Measurements from ENCODE around the gene DOCK11.
A peak's percentile ranks its signal among the peaks of the same experiment; 100 is the strongest.
"Not testable (repeated sequence)": the region's sequence is repeated elsewhere in the genome, so short reads cannot be mapped to it uniquely, and the experiment has no call there.

Gene DOCK11

GRCh38 chrX:118714521-118714920 is 218.9 kb downstream of the DOCK11 start:
- no peak for DNase-seq

DNA sequence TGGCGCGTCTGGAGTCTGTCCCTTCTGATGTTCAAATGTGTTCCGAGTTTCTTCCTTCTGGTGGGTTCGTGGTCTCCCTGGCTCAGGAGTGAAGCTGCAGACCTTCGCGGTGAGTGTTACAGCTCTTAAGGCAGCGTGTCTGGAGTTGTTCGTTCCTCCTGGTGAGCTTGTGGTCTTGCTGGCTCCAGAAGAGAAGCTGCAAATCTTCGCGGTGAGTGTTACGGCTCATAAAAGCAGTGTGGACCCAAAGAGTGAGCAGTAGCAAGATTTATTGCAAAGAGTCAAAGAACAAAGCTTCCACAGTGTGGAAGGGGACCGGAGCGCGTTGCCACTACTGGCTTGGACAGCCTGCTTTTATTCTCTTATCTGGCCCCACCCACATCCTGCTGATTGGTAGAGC is 220.3 kb downstream of the DOCK11 start:
- not testable (repeated sequence) for DNase-seq

GRCh38 chrX:118716833-118717232 is 221.2 kb downstream of the DOCK11 start:
- DNase-seq = not testable (repeated sequence)

DNA sequence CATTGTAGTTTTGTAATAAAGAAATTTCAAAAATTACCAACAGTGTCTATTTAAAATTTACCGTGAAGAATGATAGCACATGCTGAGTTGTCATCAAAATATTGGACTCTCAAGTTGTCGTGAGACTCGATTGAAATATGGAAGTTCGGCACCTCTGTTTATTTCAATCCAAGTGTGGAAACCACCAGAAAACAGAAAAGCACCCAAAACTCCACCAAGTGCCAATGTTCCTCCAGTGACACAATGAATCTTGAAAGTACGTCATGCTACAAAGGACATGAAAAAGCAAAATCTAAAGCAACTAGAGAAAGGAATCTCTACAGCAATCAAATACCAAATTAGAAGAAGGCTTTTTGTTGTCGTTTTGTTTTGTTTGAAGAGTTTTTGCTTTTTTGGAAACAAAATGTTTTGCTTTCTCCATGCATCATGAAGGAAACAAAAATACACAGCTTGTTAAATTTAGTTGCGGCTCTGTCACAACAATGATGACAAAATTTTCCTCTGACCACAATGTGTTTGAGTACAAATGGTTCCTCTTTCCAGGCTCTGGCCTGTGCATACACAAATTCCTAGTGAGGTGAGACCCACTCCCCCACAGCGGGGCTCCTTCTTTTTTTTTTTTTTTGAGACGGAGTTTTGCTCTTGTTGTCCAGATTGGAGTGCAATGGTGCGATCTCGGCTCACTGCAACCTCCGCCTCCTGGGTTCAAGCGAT is 222.2 kb downstream of the DOCK11 start:
- DNase-seq = no peak

DNA sequence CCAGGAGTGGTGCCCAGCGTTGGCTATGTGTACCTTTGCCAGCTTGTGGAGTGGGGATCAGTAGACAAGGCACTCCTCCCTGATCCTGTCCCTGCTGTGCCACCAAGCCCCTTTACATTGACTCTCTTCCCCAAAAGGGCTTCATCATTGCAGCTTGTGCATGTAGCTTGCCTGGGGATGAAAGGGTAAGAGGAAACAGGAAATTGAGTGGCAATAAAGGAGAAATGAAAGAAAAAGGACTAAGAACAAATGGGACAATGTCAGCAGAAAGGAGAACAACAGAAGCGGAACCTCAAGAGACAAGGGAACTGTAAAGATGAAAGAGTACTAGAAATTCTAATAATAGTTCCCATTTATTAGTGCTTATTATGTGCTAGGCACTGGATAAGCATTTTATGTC is 223.1 kb downstream of the DOCK11 start:
- DNase-seq = no peak

DNA sequence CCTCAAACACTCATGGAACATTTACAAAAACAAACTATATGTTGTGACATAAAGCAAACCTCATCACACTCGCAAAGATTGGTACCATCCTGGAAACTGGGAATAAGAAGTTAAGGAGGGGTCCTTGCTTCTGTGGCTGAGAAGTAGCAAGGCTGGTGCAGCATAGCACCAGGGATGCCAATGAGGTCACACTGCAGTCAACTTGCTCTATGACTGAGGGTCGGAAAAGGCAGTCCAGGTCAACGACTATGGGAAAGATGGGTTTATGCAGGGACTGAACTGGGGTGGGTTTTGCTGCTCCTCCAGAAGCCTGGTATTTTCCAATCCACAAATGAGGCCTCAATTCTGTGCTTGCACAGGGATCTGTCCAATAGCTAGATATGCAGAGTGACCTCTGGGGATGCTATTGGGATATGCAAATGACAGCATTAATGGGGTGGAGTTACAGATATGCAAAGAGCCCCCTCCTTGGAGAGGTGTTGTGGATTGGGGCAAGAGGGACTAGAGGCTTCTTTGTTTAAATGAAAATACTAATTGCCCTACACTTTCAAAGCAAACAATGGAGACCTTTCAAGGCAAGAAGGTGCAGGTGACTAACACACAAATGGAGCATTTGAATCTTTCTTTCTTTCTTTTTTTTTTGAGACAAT is 224.6 kb downstream of the DOCK11 start:
- DNase-seq = no peak

DNA sequence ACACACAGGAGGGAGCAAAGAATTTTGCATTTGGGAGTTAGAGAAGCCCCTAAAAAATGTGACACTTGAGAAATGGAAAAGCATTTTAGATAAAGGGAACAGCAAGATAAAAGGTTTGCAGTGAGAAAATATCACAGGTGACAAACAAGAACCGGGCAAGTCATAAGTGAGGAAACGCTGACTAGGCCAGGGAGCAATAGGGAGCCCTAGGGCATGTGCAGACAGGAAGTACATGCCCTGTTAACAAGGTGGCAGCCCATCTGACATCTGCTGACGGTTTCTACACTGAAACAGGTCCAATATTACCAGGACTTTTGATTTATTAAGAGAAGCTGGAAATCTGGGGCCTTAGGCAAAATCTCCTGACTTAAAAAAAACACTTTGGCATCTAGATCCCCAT is 227.8 kb downstream of the DOCK11 start:
- DNase-seq = no peak

DNA sequence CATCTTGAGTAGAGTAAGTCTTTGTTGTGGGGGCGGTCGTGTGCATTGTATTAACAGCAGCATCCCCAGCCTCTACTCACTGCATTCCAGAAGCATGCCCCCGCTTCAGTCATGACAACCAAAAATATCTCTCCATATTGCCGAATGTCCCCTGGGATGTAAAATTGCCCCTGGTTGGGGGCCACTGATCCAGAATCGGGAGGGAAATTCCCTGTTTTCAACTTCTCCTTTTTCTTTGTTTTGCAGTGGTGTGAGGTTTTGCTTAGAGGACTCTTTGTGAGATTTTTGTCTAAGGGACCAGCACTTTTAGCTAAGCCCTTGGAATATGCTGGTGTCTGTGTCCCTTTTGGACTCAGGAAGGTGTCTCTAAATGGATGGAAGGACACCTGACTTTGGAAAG is 228.8 kb downstream of the DOCK11 start:
- DNase-seq = no peak

- DNase-seq = no peak
Measured at GRCh38 chrX:118724775-118725174, 229.2 kb downstream of the DOCK11 start.

- no peak for DNase-seq
Measured at GRCh38 chrX:118726396-118726795, 230.8 kb downstream of the DOCK11 start.

DNA sequence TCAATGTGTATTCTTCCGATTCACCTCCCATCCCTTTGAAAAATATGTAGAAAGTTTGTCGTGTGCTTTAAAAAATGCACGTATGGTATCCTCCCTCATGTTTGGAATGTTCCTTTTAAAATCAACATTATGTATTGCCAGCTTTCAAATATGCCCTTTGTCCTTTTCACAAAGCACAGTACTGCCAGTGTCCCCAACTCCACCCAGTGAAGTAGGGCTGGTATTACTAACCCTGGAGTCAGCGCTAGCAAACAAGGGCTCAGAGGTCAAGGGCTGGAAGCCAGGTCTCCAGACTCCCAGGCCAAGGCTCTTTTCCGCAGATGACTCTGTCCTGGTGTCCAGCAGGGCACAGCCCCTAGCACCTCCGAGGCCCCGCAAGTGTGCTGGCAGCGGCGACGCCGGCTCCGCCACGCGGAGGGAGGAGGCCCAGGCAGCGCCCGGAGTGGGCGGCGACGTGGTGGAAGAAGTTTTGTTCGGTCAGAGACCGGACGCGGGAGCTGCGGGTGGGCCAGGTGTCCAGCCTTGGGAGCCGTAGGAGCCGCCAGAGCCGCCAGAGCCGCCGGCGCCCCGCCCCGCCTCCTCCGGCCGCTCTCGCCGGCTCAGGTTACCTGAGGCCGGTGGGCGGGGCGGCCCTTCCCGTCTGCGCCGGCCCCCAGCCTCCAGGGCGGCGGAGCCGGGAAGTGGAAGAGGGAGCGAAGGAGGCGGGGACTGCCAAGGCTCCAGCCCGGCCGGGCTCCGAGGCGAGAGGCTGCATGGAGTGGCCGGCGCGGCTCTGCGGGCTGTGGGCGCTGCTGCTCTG is 231.5 kb downstream of the DOCK11 start, which contains the start of gene IL13RA1:
Gene IL13RA1, plus strand, starts transcription at position 720 of the 799 bp plus-strand sequence. Its CDS starts 33 bp downstream, at position 753.
- peak; percentile 83 for DNase-seq

DNA sequence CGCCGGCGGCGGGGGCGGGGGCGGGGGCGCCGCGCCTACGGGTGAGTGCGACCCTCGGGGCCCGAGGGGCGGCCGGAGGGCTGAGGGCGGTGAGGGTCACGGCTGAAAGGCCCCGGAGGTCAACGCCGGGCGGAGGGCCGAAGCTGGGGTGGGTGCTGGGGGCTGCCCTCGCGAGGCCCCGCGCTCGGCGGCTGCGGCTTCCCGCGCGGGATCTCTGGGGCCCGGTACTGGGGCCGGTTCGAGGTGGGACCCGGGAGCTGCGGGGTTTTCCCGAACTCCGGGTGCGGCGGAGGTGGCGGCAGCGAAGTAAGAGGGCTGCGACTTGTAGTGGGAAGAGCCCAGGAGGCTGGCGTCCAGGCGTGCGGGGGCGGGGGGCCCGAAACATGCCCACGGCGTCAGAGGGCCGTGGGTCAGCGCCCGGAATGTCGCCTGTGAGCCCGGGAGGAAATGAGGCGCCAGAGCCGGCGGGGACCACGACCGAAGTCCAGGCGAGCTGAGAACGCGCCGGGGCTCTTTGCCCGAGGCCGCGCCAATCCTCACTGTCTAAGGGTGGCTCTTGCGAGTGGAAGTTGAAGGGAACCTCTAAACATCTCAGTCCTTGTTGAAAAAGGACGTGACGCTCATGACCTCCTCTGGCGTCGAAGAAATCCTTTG is 232.2 kb downstream of the DOCK11 start:
- DNase-seq = peak; percentile 55

- no peak for DNase-seq
Measured at GRCh38 chrX:118729042-118729652, 233.5 kb downstream of the DOCK11 start.

DNA sequence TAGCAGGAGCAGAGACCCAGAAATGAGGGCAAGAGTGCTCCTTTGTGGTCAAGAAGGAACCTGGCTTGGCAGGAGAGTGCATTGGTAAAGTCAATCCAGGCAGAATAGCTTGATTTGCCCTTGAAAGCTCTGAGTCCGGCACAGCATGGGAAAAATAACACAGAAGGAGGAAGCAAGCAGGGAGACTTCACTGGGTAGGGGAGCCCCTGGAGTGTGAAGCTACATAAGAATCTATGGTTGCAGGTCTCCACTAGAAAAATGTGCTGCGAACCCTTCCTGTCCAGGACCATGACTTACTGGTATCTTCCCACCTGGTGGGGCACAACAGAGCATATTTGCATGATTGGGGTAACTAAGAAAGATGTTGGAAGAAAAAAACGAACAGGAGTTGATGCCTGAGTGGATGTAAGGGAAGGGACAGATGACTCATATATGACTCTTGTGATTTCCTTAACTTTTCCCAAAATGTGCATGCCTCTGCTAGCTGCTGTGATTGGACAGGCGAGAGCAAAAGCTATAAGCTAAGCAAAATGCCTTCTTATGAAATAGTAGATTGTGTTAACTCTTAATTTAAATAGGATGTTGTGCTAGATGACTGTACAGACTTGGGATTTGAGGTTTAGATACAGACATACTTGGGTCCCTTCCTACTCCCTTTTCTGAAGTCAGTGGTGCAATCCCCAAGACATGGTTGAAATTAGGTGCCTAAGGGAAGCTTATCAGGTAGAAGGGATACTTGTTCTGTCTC is 235.1 kb downstream of the DOCK11 start:
- no peak for DNase-seq

GRCh38 chrX:118732551-118732950 is 236.9 kb downstream of the DOCK11 start:
- not testable (repeated sequence) for DNase-seq

- DNase-seq = no peak
Measured at GRCh38 chrX:118734909-118735308, 239.3 kb downstream of the DOCK11 start.

Data from right forelimb (tissue), 1 donor.